HEK293 (cell line): ENCODE results near the gene FRAS1.

Source experiments
- YY1 ChIP-seq: fragments of 450-650 bp; formaldehyde crosslinking; IDR thresholded peaks from 2 replicates; pipeline ENCODE4 v1.5.1; 2018; ENCODE audit warnings: missing biosample characterization, missing genetic modification characterization
- ZFP41 ChIP-seq: fragments of 450-650 bp; formaldehyde crosslinking; IDR thresholded peaks from 2 replicates; pipeline ENCODE4 v1.5.1; 2016; ENCODE audit warnings: missing biosample characterization, missing genetic modification characterization, borderline replicate concordance
- ZNF311 ChIP-seq: fragments of 450-650 bp; formaldehyde crosslinking; IDR thresholded peaks from 2 replicates; pipeline ENCODE4 v1.5.1; 2017; ENCODE audit warnings: missing biosample characterization, missing genetic modification characterization, borderline replicate concordance
- ZNF561 ChIP-seq: fragments of 450-650 bp; IDR thresholded peaks from 2 replicates; pipeline ENCODE4 v1.5.1; 2018; ENCODE audit warnings: missing biosample characterization, missing genetic modification characterization, borderline replicate concordance
- ZNF670 ChIP-seq: fragments of 450-650 bp; formaldehyde crosslinking; IDR thresholded peaks from 2 replicates; pipeline ENCODE4 v1.5.1; 2016; ENCODE audit warnings: missing biosample characterization, missing genetic modification characterization, low read depth
- TF ChIP-seq, protein P1 (sequence below): fragments of 450-650 bp; formaldehyde crosslinking; IDR thresholded peaks from 2 replicates; pipeline ENCODE4 v1.5.1; 2016; ENCODE audit warnings: missing biosample characterization, missing genetic modification characterization
- TF ChIP-seq, protein P2 (sequence below): sonication (generic); formaldehyde crosslinking; IDR thresholded peaks from 2 replicates; pipeline ENCODE4 v1.8.1; 2022; ENCODE audit warnings: mild to moderate bottlenecking, moderate library complexity, missing genetic modification reagents
- TF ChIP-seq, protein P3 (sequence below): fragments of 450-650 bp; formaldehyde crosslinking; IDR thresholded peaks from 2 replicates; pipeline ENCODE4 v1.5.1; 2016; ENCODE audit warnings: missing biosample characterization, missing genetic modification characterization

DNA sequence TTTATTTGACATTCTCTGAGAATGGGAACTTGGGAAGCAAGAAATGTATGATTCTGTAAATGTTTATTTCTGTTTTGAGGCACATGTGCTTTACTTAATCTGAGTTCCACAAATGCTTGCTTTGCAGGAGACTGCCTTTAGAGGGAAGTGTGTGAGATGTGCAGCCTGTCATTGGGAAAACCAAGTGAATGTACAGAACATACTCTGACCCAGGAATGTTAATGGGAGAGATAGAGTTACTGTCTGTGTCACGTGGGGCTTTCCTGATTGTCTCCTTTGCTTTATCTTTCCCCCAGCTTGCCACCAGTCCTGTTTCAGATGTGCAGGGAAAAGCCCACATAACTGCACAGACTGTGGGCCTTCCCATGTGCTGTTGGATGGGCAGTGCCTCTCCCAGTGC is 275.9 kb downstream of the FRAS1 start:
- TF ChIP-seq, protein P1, sequence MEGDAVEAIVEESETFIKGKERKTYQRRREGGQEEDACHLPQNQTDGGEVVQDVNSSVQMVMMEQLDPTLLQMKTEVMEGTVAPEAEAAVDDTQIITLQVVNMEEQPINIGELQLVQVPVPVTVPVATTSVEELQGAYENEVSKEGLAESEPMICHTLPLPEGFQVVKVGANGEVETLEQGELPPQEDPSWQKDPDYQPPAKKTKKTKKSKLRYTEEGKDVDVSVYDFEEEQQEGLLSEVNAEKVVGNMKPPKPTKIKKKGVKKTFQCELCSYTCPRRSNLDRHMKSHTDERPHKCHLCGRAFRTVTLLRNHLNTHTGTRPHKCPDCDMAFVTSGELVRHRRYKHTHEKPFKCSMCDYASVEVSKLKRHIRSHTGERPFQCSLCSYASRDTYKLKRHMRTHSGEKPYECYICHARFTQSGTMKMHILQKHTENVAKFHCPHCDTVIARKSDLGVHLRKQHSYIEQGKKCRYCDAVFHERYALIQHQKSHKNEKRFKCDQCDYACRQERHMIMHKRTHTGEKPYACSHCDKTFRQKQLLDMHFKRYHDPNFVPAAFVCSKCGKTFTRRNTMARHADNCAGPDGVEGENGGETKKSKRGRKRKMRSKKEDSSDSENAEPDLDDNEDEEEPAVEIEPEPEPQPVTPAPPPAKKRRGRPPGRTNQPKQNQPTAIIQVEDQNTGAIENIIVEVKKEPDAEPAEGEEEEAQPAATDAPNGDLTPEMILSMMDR = no peak
- TF ChIP-seq YY1 (no peak), ZNF670 (tag by site-specific recombination) (no peak), ZFP41 (no peak), ZNF561 (tag by site-specific recombination) (no peak), ZNF311 (tag by site-specific recombination) (no peak)
- TF ChIP-seq, protein P2, sequence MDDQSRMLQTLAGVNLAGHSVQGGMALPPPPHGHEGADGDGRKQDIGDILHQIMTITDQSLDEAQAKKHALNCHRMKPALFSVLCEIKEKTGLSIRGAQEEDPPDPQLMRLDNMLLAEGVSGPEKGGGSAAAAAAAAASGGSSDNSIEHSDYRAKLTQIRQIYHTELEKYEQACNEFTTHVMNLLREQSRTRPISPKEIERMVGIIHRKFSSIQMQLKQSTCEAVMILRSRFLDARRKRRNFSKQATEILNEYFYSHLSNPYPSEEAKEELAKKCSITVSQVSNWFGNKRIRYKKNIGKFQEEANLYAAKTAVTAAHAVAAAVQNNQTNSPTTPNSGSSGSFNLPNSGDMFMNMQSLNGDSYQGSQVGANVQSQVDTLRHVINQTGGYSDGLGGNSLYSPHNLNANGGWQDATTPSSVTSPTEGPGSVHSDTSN = no peak
- TF ChIP-seq, protein P3, sequence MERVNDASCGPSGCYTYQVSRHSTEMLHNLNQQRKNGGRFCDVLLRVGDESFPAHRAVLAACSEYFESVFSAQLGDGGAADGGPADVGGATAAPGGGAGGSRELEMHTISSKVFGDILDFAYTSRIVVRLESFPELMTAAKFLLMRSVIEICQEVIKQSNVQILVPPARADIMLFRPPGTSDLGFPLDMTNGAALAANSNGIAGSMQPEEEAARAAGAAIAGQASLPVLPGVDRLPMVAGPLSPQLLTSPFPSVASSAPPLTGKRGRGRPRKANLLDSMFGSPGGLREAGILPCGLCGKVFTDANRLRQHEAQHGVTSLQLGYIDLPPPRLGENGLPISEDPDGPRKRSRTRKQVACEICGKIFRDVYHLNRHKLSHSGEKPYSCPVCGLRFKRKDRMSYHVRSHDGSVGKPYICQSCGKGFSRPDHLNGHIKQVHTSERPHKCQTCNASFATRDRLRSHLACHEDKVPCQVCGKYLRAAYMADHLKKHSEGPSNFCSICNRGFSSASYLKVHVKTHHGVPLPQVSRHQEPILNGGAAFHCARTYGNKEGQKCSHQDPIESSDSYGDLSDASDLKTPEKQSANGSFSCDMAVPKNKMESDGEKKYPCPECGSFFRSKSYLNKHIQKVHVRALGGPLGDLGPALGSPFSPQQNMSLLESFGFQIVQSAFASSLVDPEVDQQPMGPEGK (tag by site-specific recombination) = no peak
